GM19468 (cell line): ENCODE results near the gene ZFHX3.

ENCODE experiments used
- ATAC-seq: cut with Tn5 transposase; IDR thresholded peaks from one replicate; pipeline ENCODE4 v1.9.1; 2021; ENCODE audit warnings: mild to moderate bottlenecking, moderate library complexity, moderate number of reproducible peaks; ENCODE audit not compliant: unreplicated experiment; ENCODE audit errors: extremely low read depth

Gene ZFHX3

DNA sequence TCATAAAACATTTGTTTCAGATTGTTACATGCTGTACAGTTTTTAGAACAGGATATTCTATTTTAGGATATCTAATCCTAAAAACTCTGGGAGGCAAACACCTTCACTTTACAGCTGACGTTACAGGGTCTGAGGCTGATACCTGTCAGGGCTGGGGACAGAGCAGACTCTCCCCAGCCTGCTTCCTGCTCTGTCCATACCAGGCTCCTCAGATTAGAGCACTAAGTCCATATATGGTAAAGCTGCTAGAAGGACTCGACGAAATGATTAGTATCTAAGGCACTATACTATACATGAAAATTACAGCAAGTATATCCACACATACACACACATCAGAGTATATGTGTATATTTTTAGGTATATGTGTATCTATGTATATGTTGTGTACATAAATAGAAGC, 125.2 kb downstream of the ZFHX3 start:
- no peak for ATAC-seq

DNA sequence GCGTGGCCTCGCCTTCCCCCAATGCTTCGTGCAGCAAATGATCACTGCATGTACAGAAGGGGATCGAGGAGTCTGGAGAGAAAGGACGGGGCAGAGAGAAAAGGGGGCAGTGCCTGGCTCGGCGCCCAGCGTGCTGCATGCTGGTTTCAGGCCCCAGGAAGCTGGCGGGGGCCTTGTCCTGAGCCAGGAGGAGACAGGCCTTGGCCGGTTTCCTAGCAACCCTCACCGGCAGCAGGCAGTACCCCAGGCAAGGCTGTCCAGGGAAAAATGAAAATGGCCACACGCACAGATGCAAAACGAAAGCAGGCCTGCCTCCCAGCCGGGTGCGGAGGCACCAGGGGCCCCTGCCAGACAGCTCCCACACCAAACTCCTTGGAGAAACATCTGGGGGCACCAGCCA, 126.3 kb downstream of the ZFHX3 start:
- ATAC-seq = no peak

DNA sequence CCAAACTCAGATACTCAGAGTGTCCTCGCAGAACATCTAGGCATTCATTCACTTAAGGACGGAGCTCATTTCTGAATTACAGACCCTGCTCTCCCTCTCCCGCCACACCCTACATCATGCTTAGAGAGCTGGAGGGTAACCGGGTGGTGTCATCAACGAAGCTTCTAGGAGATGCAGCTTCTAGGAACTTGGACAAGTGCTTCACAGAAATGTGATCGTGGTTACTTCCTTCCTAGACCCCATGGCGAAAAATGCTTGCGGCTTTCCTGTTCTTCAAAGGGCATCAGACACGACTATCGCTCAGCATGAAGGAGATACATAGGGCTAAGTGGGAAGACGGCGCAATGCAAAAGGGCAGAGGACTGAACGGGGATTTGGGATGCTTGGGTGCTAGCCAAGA, 126.8 kb downstream of the ZFHX3 start:
- ATAC-seq = no peak

DNA sequence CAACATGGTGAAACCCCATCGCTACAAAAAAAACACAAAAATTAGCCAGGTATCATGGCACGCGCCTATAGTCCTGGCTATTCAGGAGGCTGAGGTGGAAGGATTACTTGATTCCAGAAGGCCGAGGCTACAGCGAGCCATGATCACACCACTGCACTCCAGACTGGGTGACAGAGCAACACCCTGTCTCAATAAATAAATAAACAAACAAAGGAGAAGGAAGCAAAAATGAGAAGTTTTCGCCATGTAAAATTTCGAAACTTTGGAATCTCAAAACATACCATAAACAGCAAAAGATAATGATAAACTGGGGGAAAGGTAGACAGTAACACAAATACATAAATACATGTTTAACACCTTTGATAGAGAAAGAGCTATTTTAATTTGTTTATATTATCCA, 130.9 kb downstream of the ZFHX3 start:
- no peak for ATAC-seq

DNA sequence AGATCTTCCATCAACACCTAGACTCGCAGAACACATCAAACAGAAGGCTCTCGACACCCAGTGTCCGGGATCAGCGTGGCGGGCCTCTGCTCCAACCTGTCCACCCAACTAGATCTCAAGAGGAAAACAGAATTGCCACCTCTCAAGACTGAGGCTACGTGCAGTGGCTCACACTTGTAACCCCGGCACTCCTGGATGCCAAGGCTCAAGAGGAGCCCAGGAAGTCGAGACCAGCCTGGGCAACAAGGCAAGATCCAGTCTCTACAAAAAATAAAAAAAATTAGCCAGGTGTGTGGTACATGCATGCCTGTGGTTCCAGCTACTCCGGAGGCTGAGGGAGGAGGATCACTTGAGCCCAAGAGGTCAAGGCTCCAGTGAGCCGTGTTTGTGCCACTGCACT, 132.6 kb downstream of the ZFHX3 start:
- no peak for ATAC-seq

DNA sequence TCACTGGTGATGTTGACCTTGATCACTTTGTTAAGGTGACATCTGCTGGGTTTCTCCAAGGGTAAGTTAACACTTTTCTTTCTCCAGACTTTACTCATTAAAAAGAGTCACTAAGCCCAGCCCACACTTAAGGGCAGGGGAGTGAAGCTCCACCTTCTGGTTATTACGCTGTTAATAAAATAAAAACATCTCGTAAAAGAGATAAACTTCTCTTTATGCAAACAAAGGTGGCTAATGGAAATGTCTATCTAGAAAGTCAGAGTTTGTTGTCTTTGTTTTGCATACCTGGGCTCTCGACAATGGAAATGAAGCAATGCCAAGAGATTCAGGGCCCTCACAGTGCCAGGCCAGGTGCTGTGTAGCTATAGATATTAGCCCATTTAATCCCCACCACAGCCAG, 134.4 kb downstream of the ZFHX3 start:
- ATAC-seq = no peak

DNA sequence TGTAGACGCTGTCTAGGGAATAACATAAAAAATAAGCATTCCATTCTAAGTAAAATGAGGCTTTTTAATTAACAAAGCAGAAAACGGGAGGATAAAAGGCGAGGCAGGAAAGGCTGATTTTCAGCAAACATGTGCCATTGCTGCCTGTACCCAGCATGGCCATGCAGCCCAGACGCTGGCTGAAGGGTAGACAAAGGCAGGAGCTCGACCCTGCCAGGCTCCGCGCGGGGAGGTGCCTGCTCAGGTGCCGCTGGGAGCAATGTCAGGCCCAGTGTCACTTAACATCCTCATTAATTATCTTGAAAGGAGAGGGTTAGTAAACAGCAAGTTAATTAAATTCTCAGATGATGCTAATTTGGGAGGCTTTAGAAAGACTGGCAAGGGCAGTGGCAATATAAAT, 136.0 kb downstream of the ZFHX3 start:
- no peak for ATAC-seq

DNA sequence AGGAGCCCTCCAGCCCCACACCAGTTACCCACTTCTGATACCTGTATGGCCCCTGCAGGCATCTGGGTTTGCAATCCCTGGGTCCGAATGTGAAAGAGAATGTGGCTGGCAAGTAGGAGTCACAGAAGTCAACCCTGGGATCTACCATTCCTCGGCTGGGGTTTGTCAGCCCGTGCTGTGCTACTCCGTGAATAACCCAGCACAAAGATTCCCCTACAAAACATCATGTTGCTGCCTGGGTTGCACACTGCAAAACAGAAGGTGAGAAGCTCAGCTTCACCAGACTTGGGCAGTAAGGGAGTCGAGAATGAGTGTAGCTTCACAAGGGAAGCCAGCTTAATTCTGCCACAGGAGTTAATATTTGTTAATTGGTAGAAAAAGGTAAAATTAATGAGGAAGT, 137.1 kb downstream of the ZFHX3 start:
- ATAC-seq = no peak

DNA sequence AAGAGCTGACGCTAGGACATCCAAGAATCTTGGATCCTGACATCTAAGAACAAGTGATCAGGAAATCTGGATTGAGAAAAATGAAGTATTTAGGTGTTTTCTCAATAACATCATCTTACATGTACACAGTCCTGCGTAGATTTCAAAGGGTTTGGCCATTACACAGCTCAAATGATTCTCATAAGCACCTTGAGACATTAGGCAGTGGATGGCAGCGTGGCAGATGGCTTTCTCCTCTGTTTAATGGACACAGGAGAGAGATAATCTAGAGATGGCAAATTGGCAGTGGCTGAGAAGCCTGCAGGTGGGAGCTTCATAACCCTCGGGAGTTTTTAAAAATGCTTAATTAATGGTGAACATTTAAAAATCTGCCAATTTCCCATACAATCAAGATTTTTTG, 137.5 kb downstream of the ZFHX3 start:
- no peak for ATAC-seq

DNA sequence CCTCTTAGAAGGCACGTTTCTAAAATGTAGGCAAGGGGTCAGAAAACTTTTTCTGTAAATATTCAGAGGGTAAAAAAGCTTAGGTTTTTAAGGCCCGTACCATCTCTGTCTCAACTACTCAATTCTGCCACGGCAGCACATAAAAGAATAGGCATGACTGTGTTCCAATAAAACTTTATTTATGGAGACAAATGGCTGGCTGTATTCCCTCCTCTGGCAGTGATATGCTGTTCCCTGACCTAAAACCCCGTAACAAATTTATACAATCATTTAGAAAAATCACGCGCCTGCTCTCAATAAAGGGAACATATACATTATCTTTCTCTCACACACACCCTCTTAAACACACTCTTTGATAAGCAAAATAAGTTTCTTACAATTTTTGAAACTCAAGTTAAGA, 138.7 kb downstream of the ZFHX3 start:
- ATAC-seq = no peak

DNA sequence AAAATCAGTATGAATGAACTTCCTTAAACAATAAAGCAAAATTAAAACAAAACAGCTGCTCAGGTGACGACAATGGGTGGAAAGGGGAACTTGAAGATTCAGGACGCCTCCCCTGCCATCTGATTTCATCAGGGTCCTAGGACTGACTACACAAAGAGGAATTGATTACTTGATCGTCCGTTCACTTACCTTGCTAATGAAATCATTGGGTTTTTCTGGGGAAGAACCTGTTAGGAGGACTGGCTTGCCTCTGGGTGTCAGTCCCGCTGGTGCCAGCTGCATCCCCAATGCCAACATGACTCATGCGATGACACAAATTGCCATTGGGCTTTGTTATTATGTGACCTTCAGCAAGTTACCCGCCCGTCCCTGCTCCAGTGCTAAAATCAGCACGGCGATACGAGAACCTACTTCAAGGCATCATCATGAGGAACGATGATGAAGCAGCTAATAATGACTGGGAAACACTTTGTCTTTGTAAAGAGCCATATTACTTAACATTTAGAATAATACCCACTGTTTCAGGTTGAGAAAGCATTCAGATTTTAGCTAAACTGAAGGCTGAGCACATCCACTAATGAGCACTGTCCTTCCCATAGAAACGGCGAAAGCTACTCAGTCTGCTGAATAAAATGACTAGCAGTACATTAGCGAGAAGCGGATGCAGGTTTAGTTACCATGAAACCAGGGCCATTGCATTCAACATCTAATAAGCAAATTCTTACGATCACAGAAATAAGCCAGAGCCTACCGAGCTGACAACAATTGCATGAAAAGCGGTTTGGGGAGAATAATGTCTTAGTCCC, 139.4 kb downstream of the ZFHX3 start:
- no peak for ATAC-seq

DNA sequence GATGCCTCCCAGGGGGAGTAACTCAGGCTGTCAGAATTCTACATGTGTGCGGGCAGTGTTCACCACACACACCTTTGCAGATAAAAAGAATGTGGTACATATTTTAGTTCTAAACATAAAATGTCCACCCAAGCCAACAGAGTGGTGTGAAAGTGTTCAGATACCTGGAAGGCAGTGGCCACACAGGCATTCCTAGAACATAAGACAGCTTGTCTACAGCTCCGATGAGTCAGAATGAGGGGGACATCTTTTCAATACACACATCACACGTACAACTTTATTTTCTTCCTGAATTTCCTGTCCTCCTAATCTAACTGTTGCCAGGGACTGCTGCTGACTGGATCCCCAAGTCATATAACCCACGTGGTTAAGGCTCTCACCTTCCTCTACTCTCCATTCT, 142.3 kb downstream of the ZFHX3 start:
- ATAC-seq = no peak

DNA sequence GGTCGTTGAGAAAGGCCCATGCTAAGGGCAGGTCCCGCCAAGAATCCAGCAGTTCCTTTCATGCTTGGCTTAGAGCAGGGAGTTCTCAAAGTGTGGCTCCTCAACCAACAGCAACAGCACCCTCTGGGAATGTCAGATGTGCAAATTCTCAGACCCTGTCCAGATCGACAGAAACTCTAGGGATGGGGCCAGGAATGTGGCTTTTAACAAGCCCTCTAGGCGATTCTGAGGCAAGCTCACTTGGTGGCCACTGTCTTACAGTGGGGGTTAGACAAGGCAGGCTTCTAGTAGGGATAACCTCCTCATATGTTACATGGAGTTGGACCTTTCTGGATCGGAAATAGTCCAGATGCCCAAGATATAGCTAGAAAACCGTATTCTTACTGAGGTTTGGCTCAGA, 144.8 kb downstream of the ZFHX3 start:
- ATAC-seq = no peak

DNA sequence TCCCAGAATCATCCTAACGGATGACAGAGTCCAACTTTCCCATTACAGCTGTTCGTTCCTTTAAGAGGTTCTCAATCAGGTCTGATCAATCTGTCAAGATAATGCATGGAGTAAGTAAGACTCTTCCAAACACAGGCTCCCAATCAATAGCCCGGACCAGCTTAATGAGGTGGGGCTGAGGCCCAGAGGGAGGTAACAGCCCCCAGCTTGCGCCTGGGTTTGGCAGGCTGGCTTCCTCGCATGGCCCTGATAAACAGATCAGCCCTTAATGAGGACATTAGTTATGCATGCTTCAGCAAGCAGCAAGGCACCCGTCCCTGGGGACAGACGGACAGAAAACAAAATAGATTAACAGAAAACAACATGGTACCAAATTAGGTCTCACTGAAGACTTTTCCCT, 145.7 kb downstream of the ZFHX3 start:
- ATAC-seq = no peak

DNA sequence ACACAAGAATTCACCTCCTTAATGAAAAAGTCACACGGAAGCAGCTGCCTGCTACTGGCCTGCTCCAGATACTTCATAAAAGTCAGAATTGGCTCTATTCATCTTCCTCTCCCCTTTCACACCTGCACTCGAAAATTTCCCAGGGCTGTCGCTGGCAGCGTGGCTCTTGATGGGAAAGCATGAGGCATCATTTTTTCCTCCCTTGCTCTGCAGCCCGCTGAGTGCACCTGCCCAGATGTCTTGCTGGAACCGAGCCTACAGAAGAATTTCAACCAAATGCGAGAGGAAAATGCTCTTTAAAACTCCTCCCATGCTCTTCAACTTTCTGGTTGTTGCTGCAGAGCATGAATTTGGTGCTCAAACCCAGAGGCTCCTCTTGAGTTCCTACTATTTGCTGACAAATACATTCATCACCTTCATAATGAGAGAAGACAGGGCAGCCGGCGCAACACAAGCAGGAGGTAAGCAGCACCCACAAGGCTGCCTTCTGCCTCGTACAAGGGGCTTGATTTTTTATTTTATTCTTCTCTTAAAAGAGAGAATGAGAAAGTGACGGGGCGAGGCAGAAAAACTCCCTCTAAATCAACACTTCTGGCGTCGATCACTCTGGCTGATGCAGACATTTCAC, 146.8 kb downstream of the ZFHX3 start:
- ATAC-seq = no peak

DNA sequence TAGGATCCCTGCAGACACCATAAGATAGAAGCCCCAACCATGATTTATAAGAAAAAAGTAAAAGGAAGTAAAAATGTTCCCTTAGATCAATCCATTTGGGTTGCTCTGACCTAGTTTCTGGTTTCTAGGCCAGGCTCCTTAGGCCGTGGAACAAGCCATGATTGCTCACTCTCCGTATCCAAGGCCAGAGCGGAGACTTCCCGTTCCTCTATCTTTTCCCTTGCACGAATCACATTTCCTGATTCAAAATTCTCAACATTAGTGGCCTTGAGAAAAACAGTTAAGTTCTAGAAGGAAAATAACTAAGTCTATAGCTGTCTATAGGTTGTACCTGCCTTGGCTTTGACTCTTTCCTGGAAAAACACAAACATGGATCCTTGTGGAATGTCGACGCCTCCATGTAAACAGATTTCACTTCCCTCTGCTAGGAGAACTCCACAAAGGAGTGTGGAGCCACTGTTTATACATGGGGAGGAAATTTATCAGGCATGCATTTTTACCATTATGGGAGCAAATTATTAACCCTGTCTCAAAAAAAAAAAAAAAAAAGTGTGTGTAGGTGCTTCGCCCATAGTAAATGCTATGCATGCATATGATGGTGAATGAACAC, 149.6 kb downstream of the ZFHX3 start:
- no peak for ATAC-seq

DNA sequence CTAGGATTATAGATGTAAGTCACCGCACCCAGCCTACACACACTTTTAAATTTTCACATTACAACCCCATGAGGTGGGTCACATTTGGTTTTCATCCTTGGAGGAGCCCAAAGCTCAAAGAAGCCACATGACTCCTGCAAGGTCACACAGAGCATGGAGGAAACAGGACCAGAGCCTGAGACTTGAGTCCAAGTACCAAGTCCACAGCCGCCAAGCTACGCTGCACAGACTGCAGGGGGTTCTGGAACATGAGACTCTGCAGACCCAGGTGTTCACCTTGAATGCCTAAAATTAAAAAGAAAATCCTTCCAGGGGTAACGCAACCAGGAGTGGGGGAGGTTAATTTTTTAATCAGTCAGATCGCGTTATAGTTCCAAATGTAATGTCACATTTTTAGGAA, 150.2 kb downstream of the ZFHX3 start:
- no peak for ATAC-seq

DNA sequence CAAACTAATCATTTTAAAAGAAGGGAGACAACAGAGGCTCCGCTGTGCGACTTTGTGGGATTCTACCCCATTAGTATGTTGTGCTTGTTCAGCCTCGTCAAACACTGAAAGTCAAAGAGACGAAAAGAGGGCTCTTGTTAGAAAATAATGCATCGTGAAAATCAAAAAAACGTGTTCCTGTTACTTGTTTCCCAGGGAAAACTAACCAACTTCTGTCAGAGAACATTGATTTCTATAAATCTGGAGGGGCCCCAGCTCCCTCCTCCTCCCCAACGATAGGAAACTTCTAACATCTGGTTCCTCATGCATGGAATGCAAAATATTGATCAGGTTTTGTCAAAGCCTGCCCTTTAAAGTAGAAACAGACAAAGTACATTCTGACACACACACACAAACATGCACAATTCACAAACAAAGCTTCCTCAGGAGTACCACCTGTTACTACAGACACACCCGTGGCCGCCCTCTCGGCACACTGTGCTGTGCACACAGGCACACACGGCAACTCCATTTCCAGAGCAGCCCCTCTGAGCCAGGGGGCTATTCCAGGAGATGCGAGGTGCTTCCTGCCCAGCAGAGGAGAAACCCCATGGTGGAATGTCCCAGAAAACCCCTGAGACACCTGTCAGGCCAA, 151.3 kb downstream of the ZFHX3 start:
- no peak for ATAC-seq

DNA sequence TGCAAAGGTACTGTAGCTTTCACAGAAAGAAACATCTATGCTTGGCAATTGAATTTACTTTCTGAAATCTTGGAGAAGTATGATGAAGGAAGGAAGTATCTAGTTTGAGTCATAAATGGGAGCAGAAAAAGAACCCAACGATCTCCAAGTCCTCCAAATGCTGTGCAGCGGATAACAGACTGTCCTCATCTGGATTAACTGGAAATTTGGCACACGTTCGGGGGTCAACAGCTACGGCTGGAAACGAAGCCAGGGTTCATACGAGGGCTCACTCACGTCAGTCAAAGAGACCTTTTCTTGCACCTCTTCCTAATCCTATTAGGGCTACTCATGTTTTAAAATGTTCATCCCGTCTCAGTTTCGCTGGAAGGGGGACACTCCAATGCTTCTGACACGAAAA, 152.0 kb downstream of the ZFHX3 start:
- no peak for ATAC-seq

DNA sequence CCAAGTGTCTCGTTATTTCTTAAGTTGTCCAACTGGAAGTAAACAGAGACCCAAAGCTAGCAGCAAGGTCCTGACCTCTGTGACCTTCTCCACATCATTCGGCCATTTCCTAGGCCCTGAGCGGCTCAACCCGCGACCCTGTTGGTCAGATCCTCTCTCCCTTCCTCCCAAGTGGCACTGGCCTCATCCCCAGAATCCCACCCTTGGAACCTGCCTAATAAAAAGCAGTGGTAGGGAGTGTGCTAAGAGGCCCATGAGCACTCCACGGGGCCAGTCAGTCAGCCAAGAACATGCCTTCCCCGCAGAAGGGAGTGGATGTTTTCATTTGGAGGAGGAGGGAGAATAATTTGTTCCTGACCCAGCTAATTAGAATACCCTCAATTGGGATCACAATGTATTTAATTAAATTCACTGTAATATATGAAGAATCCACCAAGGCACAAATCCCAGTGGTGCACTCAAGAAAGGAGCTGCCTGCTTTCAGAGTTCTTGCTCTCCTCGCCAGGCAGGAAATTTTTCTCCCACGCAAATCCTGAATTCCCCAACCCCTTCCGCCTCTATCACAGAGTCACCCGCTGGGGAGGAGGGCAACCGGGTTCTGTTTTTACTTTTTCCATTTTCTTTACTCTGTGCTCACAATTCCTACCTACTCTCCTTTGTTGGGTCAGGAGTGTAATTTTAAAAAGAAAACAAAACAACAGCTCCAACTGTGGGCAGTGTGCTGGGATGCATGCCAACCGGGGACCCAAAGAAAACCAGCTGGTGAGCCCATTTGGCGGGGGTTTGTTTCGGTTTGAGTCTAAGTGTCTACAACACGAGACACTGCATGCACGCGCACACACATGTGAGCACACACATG, 153.4 kb downstream of the ZFHX3 start:
- ATAC-seq = no peak
